ENCODE results near the gene NFATC4. TPM values are rescaled to one million over a fixed set of nuclear protein-coding genes. Genes with fewer than 3 reads are reported as not detected.

Gene NFATC4
- total and polyA plus RNA-seq, 2 experiments from 2014 or later: 20.9 to 26.6 TPM

- Mint-ChIP-seq H3K9me3 (no peaks in the 10 kb centered on the region), H3K27me3 (ENCODE audit: insufficient read depth, low read depth, poor library complexity) (peaks cover 6% of the 10 kb centered on the region), H3K27ac (no peak overlapping the region), H3K4me3 (no peak overlapping the region), H3K36me3 (ENCODE audit: low read depth) (no peaks in the 10 kb centered on the region), H3K4me1 (peaks cover 38% of the 10 kb centered on the region)
- no peaks in the 10 kb centered on the region for H3F3A ChIP-seq (replicated peaks; ENCODE audit: low read depth)
- H3K27me3 ChIP-seq (ENCODE audit: insufficient read depth): 0 out of 2 replicates have a peak, but pooled peaks cover 7% of the 10 kb centered on the region
- TF ChIP-seq EZH2phosphoT487 (IDR thresholded peaks at IDR 0.05; ENCODE audit: unreplicated experiment) (no peak), EZH2 (IDR thresholded peaks at IDR 0.05; ENCODE audit: low read depth, unreplicated experiment) (no peak), NANOG (IDR thresholded peaks at IDR 0.05; ENCODE audit: borderline replicate concordance) (no peak), ZNF331 (CRISPR knock-in tag; IDR thresholded peaks at IDR 0.05; ENCODE audit: low read depth) (no peak), ZNF462 (CRISPR knock-in tag; IDR thresholded peaks at IDR 0.05) (no peak), ETS1 (IDR thresholded peaks at IDR 0.05) (no peak), ZNF114 (CRISPR knock-in tag; IDR thresholded peaks at IDR 0.05) (no peak), STAT1 (IDR thresholded peaks at IDR 0.05; ENCODE audit: unreplicated experiment) (no peak), REST (IDR thresholded peaks at IDR 0.05; ENCODE audit: unreplicated experiment) (no peak), CREB1 (CRISPR knock-in tag; IDR thresholded peaks at IDR 0.05; ENCODE audit: low read depth) (no peak), POLR2AphosphoS5 (IDR thresholded peaks at IDR 0.05; ENCODE audit: low read depth) (no peak), JUNB (IDR thresholded peaks at IDR 0.05; ENCODE audit: unreplicated experiment) (no peak), CTCF (conservative IDR thresholded peaks at IDR 0.05; ENCODE audit: low read depth in 2 of 2) (no peak)
- H3K79me2 ChIP-seq (replicated peaks; ENCODE audit: insufficient read depth): no peaks in the 10 kb centered on the region
- no peaks in the 10 kb centered on the region for H3K36me3 ChIP-seq (ENCODE audit: insufficient read depth)
- no peak overlapping the region for H3K4me2 ChIP-seq
- DNase-seq (ENCODE audit: low spot score) (no peak), ATAC-seq (no peak; the same call in 2 of the 3 replicates)
- H3K4me1 ChIP-seq (ENCODE audit: insufficient read depth): peaks cover 4% of the 10 kb centered on the region; the same call in 1 of the 2 replicates
- H3K9me2 ChIP-seq (ENCODE audit: insufficient read depth): no peaks in the 10 kb centered on the region
- H3K27ac ChIP-seq (ENCODE audit: low read depth): no peak overlapping the region
- H3K4me3 ChIP-seq: no peak overlapping the region
- no peaks in the 10 kb centered on the region for H4K20me1 ChIP-seq (replicated peaks; ENCODE audit: insufficient read depth)
- no peak overlapping the region for H2AFZ ChIP-seq
Measured at GRCh38 chr14:24404814-24405213, 36.8 kb downstream of the NFATC4 start.

All from GM23338 (cell line).